Suppressor macrophage treated with lipopolysaccharide for 4 hours (primary cell): ENCODE measurements around the gene ARHGAP30.

Experiments used
- DNase-seq: peaks from one replicate; pipeline ENCODE4 v3.0.0-alpha.2; 2020

Gene ARHGAP30

DNA sequence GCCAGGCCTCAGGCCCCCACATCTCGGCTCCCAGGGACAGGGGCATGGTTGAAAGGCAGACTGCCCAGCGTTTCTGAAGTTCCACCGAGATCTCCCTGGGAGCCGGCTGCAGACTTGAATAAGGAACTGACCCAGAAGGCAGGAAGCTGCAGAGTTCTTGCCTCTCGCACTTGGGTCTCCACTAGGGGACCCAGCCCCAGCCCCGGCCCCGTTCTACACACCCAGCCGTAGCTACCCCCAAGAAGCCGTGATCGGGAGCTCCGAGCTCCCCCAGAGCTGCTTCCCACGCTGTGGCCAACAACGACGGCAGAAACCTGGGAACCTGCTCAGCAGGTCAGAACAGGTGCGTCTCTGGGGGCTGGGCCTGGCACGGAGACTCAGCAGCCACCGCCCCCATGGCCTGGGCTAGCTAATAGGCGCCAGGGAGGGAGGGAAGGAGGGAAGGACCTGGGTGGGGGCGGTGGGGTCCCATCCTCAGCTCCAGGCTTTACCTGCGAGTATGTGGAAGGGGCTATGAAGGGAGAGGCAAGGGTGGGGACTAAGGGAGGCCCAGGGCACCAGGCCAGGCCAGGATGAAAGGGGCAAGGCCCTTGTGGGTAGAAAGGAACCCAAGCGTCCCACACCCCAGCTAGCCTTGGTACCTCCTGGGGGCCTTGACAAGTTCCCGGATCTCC is 19.7 kb upstream of the ARHGAP30 start, which contains the start of gene NECTIN4:
NECTIN4 (minus strand) TSS at position 308 of the 674 bp plus-strand sequence; CDS start at position 46, 262 bp downstream.
- DNase-seq, result peak; percentile 70

DNA sequence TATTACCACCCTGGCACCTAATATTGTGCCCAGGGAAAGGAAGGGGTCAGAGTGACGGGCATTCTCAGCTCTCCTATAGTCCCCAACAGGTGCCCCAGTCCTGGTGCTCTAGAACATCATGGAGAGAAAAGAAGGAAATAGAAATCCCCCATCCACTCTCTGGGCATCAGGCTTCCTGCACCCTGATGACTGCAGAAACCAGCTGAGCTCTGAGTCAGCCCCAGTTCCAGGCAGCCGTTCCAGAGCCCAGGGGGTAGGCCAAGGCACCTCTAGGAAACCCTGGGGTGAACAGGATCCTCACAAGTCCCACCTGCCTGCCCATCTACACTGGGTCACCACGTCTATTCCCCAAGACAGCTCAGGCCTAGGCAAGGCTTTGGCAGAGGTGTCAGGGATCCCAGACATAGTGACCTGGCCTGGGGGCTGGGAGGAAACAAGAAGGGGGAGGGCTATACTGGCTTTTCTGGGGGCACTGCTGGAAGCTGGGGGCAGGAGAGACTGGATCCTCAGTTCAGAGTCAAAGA is 19.0 kb upstream of the ARHGAP30 start:
- DNase-seq, result peak; percentile 85

- no peak for DNase-seq
These were observed 16.8 kb upstream of the ARHGAP30 start for GRCh38 chr1:161086457-161086856.

GRCh38 chr1:161085165-161085564 is 15.5 kb upstream of the ARHGAP30 start:
- DNase-seq, result no peak

DNA sequence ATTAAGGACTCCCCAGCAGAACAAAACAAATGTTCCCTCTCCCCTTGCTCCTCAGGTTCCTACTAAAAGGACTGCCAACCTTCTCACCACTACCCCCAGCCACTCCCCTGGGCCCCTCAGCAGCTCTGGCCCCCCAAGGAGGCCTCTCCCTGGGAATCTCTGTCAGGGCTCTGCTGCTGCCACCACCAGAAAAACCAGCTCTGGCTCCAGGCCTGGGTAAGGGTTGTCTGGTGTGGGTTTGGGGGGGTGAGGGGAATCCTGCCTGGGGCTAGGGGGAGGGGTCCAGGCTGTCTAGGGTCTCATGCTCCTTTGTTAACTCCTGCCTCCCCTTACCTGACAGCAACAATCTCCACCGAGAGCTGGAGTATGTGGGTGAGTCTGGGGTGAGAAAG is 14.9 kb upstream of the ARHGAP30 start:
- no peak for DNase-seq

DNA sequence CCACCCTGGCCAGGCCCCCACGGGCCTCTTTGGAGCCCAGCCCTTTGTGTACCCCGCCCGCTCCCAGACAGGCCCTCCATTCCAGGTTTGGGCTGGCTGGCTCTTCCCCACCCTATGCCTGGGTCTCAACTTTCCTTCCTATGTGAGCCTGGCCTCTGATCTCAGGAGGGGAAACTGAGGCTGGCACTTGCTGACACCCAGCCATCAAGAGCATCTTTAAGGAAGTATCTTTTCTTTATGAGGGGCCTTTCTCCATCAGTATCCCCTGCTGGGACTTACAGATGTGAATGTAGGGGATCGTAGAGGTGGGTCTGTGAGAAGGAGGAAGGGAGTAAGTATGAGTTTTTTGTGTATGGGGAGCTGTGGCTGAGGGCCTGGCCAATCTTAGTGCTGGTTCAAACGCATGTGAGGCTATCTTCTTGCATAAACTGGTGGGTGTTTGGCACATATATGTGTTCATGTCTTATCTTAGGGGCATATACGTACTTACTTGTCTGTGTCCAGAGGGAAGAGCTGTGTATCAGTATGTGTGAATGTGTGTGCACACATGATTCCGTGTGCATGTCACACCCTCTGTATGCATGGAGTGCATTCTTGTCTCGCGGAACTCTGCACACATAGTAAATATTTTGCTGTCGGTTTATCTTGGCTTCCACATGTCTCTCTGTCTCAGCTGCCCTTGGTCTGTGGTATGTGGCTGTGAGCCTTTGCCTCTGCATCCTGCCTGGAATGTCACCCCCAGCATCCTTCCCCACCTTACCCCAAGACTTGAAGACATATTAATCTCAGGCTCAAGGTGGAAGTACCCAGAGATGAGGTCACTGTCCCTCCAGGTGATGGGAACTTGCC is 14.3 kb upstream of the ARHGAP30 start:
- no peak for DNase-seq

DNA sequence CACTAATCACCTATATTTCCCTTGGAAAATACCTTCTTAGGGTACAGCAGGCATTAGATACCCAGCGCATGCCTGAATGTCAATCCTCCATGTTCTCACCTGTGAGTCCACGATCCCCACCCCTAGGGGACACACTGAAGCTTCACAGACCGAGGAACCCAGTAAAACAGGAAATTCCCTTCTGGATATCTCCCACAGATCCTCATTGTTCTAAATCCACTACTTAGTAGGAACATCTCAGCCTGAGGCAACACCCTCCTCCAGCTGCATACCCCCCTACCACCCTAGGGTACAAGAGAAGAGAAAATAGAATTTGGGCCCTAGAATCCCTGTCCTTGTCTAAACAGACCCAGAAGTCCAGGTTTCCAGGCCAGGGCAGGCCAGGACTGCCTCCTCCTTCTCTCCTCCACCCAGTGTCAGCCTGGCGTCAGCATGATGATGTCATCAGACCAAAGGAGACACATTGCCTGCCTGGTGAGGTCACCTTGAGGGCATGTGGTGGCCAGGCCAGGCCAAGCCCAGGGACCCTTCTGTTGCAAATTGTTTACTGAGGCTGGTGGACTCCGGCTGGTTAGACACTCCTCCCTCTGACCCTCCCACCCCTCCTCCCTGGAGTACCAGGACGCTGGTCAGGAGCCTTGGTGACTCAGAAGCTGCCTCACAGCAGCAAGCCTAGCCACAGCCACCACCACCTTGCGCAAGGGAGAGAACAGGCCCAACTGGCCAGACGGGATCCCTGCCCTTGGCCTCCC is 13.5 kb upstream of the ARHGAP30 start:
- DNase-seq, result peak; percentile 96

GRCh38 chr1:161082483-161082882 is 12.8 kb upstream of the ARHGAP30 start:
- DNase-seq, result no peak

DNA sequence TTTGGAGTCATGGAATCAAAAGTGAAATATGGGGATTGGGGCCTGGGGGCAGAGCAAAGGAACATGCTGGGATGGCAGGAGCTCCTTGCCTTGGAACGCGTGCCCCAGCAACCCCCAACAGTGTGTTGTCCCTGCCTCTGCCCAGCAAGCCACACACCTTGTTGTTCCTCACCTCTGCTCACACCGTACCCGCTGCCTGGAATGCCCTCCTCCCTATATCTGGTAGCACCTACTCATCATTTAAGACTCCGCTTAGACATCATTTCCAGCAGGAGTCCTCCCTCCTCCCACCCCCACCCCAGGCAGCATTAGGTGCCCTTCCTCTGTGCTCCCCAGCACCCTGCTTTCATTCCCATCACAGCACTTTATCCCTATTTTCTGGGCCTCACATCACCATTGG is 11.8 kb upstream of the ARHGAP30 start:
- DNase-seq, result no peak

DNA sequence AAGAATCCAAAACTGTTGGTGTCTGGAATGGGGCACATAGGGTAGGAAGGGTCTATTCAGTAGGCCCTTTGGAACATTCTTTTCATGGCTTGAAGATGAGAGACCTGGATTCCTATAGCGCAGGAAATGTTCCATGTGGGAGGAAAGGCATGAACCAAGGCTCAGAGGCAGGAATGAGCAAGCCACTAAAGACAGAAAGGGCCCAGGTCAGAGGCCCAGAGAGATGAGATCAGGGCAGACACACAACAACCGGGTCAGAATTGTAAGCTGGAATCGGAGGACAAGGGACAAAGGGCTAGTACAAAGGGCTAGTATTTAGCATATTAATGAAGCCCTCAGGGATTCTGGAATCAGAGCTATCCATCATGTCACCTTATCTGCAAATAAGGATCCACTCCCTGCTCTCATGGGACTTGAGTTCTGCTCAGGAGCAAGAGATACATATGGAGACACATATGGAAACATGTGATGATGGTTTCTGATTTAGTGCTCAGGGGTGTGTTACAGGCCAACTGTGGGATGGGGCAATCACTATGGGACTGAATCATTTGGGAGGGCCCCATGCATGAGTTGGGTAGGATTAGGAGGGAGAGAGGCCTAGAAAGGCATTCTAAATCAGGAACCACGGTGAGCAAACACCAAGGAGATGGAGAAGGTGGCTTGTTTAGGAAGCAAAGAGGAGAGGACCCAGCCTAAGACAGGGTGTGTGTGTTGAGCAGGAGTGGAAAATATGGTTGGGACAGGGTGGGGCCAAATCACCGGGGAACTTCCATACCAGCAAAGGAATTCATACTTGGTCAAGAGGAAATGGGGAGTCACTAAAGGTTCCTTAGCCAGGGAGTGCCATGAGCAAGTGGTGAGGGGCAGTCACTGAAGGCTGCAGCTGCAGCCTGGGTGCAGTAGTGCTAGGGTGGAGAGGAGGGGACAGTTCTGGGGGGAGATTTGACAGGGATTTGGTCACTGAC is 11.0 kb upstream of the ARHGAP30 start:
- DNase-seq, result peak; percentile 68

GRCh38 chr1:161079436-161080110 is 9.9 kb upstream of the ARHGAP30 start:
- DNase-seq, result no peak

DNA sequence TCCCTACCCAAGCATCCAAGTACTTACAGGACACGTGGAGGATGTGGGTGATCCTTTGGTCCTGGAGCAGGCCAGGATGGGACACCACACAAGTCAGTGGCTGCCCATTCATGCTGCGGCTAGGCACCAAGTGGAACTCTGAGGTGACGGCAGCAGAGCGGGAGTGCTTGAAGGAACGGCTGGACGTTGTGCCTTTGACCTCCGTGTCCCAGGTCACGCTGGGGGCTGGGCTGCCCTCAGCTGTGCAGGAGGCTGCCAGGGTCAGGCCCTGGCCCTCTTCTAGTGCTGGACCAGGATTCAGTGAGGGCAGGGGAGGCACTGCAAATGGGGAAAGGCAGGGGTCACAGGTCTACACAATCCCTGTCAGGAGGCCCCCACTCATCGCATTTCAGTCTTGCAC is 7.7 kb upstream of the ARHGAP30 start:
- DNase-seq, result no peak

DNA sequence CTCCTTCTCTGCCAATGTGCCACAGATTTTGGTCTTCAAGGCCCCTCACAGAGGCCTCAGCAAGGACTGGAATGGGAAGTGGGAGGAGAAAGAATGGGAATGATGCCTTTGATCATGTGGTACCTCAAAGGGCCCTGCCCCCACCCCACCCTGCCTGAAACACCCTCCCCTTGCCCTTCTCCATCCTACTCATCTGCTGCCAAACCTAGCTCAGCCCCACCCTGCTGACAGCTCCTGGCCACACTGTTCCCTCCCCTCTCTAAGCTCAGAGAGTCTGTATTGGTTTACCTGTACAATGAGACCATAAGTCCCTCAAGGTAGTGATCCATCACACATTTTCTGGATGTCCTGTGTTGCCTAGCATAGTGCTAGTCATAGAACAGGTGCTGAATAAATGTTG is 6.7 kb upstream of the ARHGAP30 start:
- DNase-seq, result no peak

GRCh38 chr1:161074676-161075368 is 5.1 kb upstream of the ARHGAP30 start:
- DNase-seq, result no peak

DNA sequence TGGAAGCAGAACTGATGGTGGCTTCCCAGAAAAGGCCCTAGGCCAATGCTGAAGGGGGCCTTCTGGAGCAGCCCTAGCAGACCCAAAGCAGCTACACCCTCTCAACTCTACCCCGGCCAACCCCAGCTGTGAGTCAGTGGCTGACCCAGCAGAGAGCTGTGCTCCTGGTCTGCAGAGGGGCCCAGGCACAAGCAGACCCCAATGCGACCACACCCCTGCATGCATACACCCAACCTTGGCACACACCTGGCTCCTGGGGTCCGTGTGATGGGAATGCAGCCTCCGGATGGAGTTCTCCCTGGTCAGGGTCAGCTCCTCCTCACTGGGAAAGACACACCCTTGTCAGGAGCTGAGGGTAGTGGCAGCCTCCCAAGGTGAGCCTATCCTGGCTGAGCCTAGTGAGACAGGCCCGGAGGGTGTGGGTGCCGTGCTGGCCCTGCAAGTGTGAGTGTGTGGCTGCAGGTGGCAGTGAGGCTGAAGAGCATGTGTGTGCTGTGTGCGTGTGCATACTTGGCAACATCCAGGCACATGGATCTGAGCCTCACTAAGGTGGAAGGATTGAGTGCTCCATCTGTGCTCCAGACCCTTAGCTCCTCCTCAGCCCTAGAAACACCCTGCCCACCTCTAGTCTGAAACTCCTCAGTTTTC is 3.9 kb upstream of the ARHGAP30 start:
- DNase-seq, result no peak

DNA sequence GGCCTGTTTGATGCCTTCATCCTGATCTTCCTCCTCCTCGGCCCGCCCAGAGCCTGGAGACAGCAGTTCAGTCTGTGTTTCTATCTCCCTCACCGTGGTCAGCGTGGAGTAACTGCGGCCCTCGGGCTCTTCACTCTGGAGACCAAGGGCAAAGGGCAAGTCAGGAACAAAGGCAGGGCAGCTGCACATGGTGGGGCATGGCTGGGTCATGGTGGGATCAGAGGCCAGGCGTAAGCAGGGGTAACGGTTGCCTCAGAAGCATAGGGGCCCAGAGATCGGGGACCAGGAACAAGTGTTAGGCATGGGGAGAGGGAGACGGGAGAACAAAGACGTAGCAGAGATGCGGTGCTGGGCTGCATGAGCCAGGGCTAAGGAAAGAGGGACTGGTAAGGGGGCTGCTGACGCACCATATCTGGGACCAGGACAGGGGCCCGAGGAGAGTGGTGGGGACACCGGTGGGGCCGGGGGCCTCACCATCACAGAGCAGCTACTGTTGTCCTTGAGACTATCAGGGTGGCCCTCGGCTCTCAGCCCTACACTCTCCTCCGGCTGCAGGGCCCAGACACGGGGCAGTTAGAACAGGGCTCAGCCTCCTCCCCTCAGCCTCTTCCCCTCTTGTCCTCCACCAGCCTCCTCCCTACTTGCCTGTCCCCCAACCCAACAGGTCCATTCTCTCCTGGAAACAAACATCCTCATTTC is 3.2 kb upstream of the ARHGAP30 start:
- DNase-seq, result no peak

GRCh38 chr1:161071886-161072371 is 2.2 kb upstream of the ARHGAP30 start:
- DNase-seq, result peak; percentile 83

DNA sequence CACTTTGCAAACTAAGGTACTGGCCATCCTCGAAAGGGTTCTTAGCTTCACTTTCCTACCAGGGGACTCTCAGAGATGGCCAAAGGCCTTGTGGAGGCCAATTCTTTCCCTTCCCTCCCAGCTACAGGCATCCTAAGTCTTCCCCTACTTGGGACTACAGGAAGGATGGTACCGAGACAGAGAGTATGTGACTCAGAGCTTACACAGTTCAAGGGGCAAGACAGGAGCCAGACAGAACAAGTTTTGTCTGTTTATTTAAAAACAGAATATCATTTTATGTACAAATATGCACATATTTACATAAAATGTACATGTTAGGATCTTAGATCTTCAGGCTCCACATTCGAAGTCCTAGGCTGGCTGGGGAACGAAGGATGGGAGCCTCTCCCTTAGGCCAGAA is 1.1 kb upstream of the ARHGAP30 start:
- DNase-seq, result no peak

DNA sequence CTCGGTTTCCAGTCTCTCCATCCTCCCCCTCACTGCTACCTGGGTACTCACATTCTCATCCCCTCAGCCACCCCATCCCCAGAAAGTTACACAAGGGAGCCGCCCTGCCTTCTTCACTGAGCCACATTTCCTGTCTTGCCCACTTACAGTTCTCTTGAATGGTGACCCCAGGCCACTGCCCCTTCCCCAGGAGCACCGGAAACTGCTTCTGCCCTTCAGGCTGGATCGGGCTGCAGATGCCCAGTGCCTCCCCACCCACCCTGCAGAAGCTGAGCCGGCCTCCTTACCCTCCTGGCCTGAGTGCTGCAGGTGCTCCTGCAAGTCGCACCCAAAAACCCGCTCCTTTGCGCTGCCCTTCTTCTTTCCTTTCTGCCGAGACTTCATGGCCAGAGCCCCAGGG is 450 bp downstream of the ARHGAP30 start:
- no peak for DNase-seq
